Calu3 (cell line): ENCODE results near the gene ROGDI. TPM values are rescaled to one million over a fixed set of nuclear protein-coding genes. Genes with fewer than 3 reads are reported as not detected.
A peak's percentile ranks its signal among the peaks of the same experiment; 100 is the strongest.

Experiments
- BruUV-seq: library from RNA; stranded (reverse); fragments of 400-500 nt; replicated peaks from 2 replicates; lab custom pipeline; 2021; lab: Mats Ljungman, UMichigan
- CTCF ChIA-PET: fragments of 300-600 bp; sonication (Branson Sonifier 250); formaldehyde crosslinking; loops from one replicate; lab custom pipeline; 2022; ENCODE audit warnings: antibody characterized with exemption; lab: Charles Lee
- DNase-seq: peaks from one replicate; pipeline ENCODE4 v3.0.0; 2022
- H3K27ac Mint-ChIP-seq: one replicate; pipeline ENCODE4 v1.8.0; 2022; ENCODE audit warnings: mixed read lengths; ENCODE audit not compliant: unreplicated experiment
- H3K27me3 Mint-ChIP-seq: one replicate; pipeline ENCODE4 v1.8.0; 2022; ENCODE audit warnings: mixed read lengths; ENCODE audit not compliant: unreplicated experiment
- H3K36me3 Mint-ChIP-seq: one replicate; pipeline ENCODE4 v1.8.0; 2022; ENCODE audit warnings: mild to moderate bottlenecking, moderate library complexity, mixed read lengths; ENCODE audit not compliant: insufficient read depth, unreplicated experiment
- H3K4me1 Mint-ChIP-seq: one replicate; pipeline ENCODE4 v1.8.0; 2022; ENCODE audit warnings: mild to moderate bottlenecking, low read depth, mixed read lengths; ENCODE audit not compliant: unreplicated experiment
- H3K4me3 Mint-ChIP-seq: one replicate; pipeline ENCODE4 v1.8.0; 2022; ENCODE audit warnings: mild to moderate bottlenecking, low read depth, moderate library complexity, mixed read lengths; ENCODE audit not compliant: unreplicated experiment
- H3K9me3 Mint-ChIP-seq: one replicate; pipeline ENCODE4 v1.8.0; 2022; ENCODE audit warnings: low read depth, mixed read lengths; ENCODE audit not compliant: unreplicated experiment
- intact Hi-C: fragments of 100-400 bp; cut with micrococcal nuclease; formaldehyde crosslinking; loops from one replicate; pipeline ENCODE4 v1.10.0; 2022; ENCODE audit not compliant: unreplicated experiment
- total RNA-seq: library from RNA; stranded (reverse); gene quantifications from 2 replicates; pipeline ENCODE4 v1.2.3, GENCODE V29; 2022
- TF ChIP-seq, protein P1 (sequence below): fragments of 200-600 bp; IDR thresholded peaks from one replicate; pipeline ENCODE4 v1.8.0; 2022; ENCODE audit warnings: antibody characterized with exemption; ENCODE audit not compliant: unreplicated experiment

The ROGDI gene
- total RNA-seq, 1 experiment from 2014 or later: 20.8 TPM

DNA sequence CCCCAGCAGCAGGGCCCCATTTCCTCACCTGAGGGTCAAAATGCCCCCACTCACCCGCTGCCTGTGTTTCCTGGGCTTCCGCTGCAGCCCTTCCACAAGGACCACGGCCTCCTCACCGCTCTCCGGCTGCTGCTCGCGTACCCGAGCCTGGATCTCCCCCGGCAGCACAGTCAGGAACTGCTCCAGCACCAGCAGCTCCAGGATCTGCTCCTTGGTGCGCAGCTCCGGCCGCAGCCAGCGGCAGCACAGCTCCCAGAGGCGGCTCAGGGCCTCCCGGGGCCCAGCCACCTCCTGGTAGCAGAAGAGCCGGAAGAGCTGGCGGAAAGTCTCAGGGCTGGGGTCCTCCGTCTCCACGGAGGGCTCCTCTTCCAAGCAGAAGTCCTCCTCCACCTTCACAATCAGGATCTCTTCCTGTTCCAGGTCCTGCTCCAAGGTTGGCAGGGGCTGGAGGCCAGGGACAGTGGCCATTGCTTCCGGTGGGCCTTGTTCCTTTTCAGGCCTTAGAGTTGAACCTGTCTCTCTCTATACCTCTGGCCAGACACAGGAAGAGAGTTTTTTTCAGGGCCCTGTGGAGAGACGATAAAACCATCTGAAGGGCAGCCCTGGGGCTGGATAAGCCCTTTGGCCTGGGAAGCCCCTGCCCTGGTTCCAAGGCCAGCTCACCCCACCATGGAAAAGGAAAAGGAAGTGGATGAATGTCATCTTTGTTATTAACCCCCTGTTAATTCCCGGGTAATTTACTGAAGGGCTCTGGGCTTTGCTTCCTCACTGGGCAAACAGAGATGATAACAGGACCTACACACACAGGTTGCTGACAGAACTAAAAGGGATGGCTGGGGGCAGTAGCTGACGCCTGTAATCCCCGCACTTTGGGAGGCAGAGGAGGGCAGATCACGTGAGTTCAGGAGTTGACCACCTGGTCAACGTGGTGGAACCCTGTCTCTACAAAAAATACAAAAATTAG, 36.6 kb downstream of the ROGDI start:
- H3K4me3 Mint-ChIP-seq: peak overlapping the region; percentile 87
- CTCF ChIA-PET: interaction anchor here (1.2 kb wide), 1 partner anchor 31 kb away, joined by 3 read pairs; the partner anchor contains the start of genes ANKS3 and DNAAF8
- TF ChIP-seq, protein P1, sequence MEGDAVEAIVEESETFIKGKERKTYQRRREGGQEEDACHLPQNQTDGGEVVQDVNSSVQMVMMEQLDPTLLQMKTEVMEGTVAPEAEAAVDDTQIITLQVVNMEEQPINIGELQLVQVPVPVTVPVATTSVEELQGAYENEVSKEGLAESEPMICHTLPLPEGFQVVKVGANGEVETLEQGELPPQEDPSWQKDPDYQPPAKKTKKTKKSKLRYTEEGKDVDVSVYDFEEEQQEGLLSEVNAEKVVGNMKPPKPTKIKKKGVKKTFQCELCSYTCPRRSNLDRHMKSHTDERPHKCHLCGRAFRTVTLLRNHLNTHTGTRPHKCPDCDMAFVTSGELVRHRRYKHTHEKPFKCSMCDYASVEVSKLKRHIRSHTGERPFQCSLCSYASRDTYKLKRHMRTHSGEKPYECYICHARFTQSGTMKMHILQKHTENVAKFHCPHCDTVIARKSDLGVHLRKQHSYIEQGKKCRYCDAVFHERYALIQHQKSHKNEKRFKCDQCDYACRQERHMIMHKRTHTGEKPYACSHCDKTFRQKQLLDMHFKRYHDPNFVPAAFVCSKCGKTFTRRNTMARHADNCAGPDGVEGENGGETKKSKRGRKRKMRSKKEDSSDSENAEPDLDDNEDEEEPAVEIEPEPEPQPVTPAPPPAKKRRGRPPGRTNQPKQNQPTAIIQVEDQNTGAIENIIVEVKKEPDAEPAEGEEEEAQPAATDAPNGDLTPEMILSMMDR: no peak
- peaks cover 30% of the 10 kb centered on the region for H3K4me1 Mint-ChIP-seq
- H3K27ac Mint-ChIP-seq: no peak overlapping the region
- peaks cover 68% of the 10 kb centered on the region for H3K36me3 Mint-ChIP-seq
- DNase-seq: no peak
- H3K27me3 Mint-ChIP-seq: no peaks in the 10 kb centered on the region
- intact Hi-C loops: no loop called here
- no peaks in the 10 kb centered on the region for H3K9me3 Mint-ChIP-seq
- no TSS peak for BruUV-seq

- H3K4me3 Mint-ChIP-seq: no peak overlapping the region
- TF ChIP-seq, protein P1: no peak
- peaks cover 71% of the 10 kb centered on the region for H3K36me3 Mint-ChIP-seq
- no peak overlapping the region for H3K27ac Mint-ChIP-seq
- no TSS peak for BruUV-seq
- no peaks in the 10 kb centered on the region for H3K27me3 Mint-ChIP-seq
- H3K4me1 Mint-ChIP-seq: peaks cover 21% of the 10 kb centered on the region
- no peak for DNase-seq
- CTCF ChIA-PET: no interaction called here
- intact Hi-C loops: no loop called here
- H3K9me3 Mint-ChIP-seq: no peaks in the 10 kb centered on the region
These were observed 38.6 kb downstream of the ROGDI start for GRCh38 chr16:4763791-4764190.

DNA sequence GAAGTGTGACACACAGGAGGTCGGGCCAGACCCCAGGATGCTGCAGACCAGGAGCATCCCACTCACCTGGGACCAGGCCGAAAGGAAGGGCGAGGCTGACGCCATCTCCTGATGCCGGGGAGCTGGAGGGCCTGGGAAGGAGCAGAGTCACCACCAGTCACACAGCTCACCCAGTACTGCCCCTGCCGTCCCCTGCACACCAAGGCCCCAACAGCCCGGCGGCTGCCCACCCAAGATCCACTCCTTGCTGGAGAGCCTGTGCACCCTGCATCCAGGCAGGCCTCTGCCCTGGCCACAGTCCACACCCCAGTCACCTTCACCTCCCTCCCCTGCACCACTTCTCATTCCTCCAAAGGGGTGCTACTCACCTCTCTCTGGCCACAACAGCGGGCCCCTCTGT, 40.2 kb downstream of the ROGDI start:
- intact Hi-C loops: no loop called here
- Mint-ChIP-seq H3K27me3 (no peaks in the 10 kb centered on the region), H3K4me3 (no peak overlapping the region), H3K27ac (no peak overlapping the region), H3K4me1 (peaks cover 9% of the 10 kb centered on the region), H3K36me3 (peaks cover 68% of the 10 kb centered on the region), H3K9me3 (no peaks in the 10 kb centered on the region)
- BruUV-seq: no TSS peak
- no peak for DNase-seq
- TF ChIP-seq, protein P1: no peak
- CTCF ChIA-PET: no interaction called here

GRCh38 chr16:4760221-4760910, 42.1 kb downstream of the ROGDI start:
- CTCF ChIA-PET: no interaction called here
- DNase-seq: no peak
- Mint-ChIP-seq H3K27me3 (no peaks in the 10 kb centered on the region), H3K9me3 (peaks cover 3% of the 10 kb centered on the region), H3K27ac (no peak overlapping the region), H3K4me3 (no peak overlapping the region), H3K36me3 (peaks cover 63% of the 10 kb centered on the region), H3K4me1 (no peaks in the 10 kb centered on the region)
- intact Hi-C loops: no loop called here
- BruUV-seq: no TSS peak
- TF ChIP-seq, protein P1: no peak
